ENCODE results near the gene RPS15. TPM values are rescaled to one million over a fixed set of nuclear protein-coding genes. Genes with fewer than 3 reads are reported as not detected.

Gene RPS15
- total RNA-seq, 6 donors from 2014 or later = 825 to 2,012 (median 1,317) TPM

DNA sequence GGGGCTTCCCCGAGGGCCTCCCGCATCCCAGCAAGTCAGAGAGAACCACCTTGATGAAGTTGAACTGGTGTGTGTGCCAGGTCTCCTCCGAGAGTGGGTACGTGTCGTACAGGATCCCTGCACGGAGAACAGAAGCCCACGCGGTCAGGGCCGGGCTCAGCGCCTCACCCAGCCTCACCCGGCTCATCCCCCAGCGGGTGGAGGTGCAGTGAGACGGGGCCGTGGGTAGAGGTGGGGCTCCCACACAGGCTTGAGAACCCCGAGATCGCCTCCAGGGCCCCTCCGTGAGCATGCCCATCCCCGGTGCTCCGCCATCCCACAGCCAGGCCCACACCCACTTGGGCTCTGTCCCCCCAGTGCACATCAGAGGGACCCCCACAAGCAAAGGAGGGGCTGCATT lies 39.1 kb upstream of the RPS15 start:
- H3K27me3 ChIP-seq = peaks cover 0 to 16% (median 6%) of the 10 kb centered on the region in 4 donors
- ATAC-seq (ENCODE audit: low FRiP score in 2 of 2) (no peak), DNase-seq (peak in 1 of 2 donors; percentile 77)
- H3K27ac ChIP-seq = no peak overlapping the region
- no peaks in the 10 kb centered on the region for H3K9me3 ChIP-seq
- 88 to 92% methylated on average over 12 to 19 of the region's 19 CpGs for WGBS, 2 donors
- TF ChIP-seq EP300 (IDR thresholded peaks at IDR 0.05) (no peak), POLR2AphosphoS5 (IDR thresholded peaks at IDR 0.05) (no peak)
- H3K4me1 ChIP-seq = peaks cover 15 to 43% (median 26%) of the 10 kb centered on the region in 4 donors
- peaks cover 0 to 13% (median 7%) of the 10 kb centered on the region in 4 donors for H3K36me3 ChIP-seq
- H3K4me3 ChIP-seq = no peak overlapping the region

DNA sequence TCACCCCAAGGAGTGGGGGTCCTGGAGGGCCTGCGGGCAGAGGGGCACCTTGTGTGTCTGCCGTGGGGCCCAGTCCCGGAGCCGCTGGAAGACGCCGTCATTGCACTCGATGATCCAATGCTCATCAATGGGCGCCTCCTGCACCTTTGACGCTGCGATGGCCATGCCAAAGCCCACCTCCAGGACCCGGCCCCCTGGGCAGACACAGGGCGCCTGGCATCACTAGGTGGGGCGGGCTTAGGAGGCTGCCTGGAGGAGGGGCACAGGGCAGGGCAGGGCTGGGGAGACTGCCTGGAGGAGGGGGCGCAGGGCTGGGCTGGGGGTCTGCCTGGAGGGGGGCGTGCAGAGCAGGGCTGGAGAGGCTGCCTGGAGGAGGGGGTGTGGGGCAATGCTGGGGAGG lies 38.5 kb upstream of the RPS15 start:
- no peak overlapping the region for H3K4me3 ChIP-seq
- peaks cover 0 to 16% (median 6%) of the 10 kb centered on the region in 4 donors for H3K27me3 ChIP-seq
- H3K4me1 ChIP-seq = peaks cover 15 to 43% (median 26%) of the 10 kb centered on the region in 4 donors
- DNase-seq (peak in 1 of 2 donors; percentile 71), ATAC-seq (ENCODE audit: low FRiP score in 2 of 2) (no peak)
- H3K36me3 ChIP-seq = peaks cover 0 to 7% (median 3%) of the 10 kb centered on the region in 4 donors
- H3K9me3 ChIP-seq = no peaks in the 10 kb centered on the region
- TF ChIP-seq, protein P1, sequence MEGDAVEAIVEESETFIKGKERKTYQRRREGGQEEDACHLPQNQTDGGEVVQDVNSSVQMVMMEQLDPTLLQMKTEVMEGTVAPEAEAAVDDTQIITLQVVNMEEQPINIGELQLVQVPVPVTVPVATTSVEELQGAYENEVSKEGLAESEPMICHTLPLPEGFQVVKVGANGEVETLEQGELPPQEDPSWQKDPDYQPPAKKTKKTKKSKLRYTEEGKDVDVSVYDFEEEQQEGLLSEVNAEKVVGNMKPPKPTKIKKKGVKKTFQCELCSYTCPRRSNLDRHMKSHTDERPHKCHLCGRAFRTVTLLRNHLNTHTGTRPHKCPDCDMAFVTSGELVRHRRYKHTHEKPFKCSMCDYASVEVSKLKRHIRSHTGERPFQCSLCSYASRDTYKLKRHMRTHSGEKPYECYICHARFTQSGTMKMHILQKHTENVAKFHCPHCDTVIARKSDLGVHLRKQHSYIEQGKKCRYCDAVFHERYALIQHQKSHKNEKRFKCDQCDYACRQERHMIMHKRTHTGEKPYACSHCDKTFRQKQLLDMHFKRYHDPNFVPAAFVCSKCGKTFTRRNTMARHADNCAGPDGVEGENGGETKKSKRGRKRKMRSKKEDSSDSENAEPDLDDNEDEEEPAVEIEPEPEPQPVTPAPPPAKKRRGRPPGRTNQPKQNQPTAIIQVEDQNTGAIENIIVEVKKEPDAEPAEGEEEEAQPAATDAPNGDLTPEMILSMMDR (IDR thresholded peaks at IDR 0.05) = no peak
- TF ChIP-seq EP300 (IDR thresholded peaks at IDR 0.05) = no peak
- TF ChIP-seq POLR2AphosphoS5 (IDR thresholded peaks at IDR 0.05) = no peak
- TF ChIP-seq POLR2A (IDR thresholded peaks at IDR 0.05) = no peak
- no peak overlapping the region for H3K27ac ChIP-seq
- 98% methylated on average over 12 of the region's 15 CpGs; no CpG with 5 or more reads in 1 of the 2 donors for WGBS, 2 donors

DNA sequence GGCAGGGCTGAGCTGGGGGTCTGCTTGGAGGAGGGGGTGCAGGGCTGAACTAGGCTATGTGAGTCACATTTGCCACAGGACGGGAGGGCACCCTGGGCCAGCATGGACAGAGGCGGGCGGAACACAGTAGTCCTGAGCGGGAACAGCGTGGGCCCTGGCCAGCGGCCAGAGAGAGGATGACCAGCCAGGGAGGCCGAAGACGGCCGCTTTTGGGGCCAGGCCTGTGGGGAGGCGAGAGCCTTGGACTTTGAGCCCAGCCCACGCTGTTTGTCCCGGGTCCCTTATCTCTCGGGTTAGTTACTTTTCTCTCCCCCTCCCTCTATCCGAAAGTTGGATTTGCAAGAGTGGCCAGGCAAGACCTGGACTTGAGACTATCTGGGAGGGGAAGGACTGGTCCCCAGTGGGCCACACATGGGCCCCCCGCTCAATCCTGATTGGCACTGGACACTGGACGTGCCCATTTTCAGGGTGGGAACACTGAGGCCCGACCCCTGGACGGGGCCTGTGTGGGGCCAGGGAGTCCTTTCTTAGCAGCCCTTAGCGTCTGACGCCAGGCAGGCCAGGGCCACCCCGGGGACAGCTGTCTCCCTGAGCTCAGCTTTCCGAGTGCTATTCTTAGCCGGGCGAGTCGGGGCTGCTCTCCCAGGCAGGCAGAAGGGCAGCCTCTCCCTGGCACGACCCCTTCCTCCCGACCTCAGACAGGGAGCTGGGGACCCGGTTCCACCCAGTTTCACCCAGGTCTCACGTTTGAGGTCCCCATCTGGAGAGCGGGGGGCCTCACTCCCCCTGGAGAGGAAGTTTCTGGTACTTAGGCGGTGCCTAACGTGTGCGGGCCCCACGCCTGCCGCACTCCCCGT lies 37.7 kb upstream of the RPS15 start:
- Histone ChIP-seq H3K27me3 (peaks cover 0 to 16% (median 6%) of the 10 kb centered on the region in 4 donors), H3K4me1 (peaks cover 15 to 43% (median 26%) of the 10 kb centered on the region in 4 donors), H3K36me3 (peaks cover 0 to under 1% (median 0%) of the 10 kb centered on the region in 4 donors), H3K4me3 (peak overlapping the region; percentile 54 to 66 (median 61)), H3K27ac (peak overlapping the region in 1 of 4 donors; percentile 43), H3K9me3 (no peaks in the 10 kb centered on the region)
- DNase-seq (peak in 1 of 2 donors; percentile 84), ATAC-seq (ENCODE audit: low FRiP score in 2 of 2) (peak; percentile 5 to 40)
- TF ChIP-seq POLR2AphosphoS5 (IDR thresholded peaks at IDR 0.05) (no peak), POLR2A (IDR thresholded peaks at IDR 0.05) (no peak), EP300 (IDR thresholded peaks at IDR 0.05) (no peak)
- TF ChIP-seq, protein P1 (IDR thresholded peaks at IDR 0.05) = no peak
- 51 to 67% methylated on average over 15 to 28 of the region's 36 CpGs for WGBS, 2 donors

DNA sequence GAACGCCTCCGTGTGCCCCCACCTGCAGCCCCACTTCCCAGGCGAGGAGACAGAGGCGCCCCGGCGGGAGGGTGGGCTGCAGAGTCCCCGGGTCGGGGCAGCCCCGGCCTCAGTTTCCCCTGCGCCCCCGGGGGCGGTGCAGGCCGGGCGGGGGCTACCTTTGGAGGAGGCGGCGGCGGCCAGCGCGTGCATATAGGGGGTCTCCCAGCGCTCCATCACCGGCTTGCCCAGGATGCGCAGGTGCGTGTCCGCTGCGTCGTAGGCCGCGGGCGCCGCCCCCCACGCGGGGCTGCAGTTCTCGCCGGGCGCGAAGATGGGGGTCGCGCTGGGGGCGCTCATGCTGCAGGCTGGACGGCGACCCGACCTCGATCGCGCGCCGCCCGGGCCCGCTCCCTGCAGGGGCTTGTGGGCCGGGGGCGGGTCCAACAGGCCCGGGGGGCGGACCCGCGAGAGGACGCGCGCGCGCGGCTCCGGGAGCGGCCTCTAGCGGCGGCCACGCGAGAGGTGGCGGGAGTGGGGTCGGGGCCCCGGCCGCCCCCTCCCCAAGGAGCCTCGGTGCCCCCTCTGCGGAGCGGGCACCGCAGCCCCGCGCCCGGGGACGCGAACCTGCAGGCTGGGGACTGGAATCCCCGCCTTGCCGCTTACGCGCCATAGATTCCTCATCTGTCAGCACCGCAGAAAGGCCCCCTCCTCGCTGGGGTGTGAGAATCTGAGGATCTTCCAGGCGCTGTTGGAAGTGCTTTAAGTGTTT lies 36.9 kb upstream of the RPS15 start, which contains the start of gene GAMT:
TSS of gene GAMT (minus strand) at position 405 of the 751 bp plus-strand sequence. CDS start at position 339, 66 bp downstream.
- Histone ChIP-seq H3K27me3 (peaks cover 0 to 16% (median 6%) of the 10 kb centered on the region in 4 donors), H3K27ac (peak within 1 kb of the TSS in 2 of 4 donors; percentile 9 to 43)
- WGBS, 2 donors = 0 to 2% methylated on average over 8 to 16 of the region's 87 CpGs

More for the DNA sequence above, 36.9 kb upstream of the RPS15 start, which contains the start of gene GAMT:
- peak in 1 of 2 donors; percentile 84 for ATAC-seq (ENCODE audit: low FRiP score in 2 of 2)
- peaks cover 17 to 41% (median 26%) of the 10 kb centered on the region in 4 donors for H3K4me1 ChIP-seq
- no peaks in the 10 kb centered on the region for H3K9me3 ChIP-seq
- TF ChIP-seq, protein P1 (IDR thresholded peaks at IDR 0.05) = peak; percentile 43 to 60 (median 45)
- no peak for TF ChIP-seq EP300 (IDR thresholded peaks at IDR 0.05)
- TF ChIP-seq POLR2AphosphoS5 (IDR thresholded peaks at IDR 0.05) = no peak
- peak in 1 of 4 donors; percentile 28 for TF ChIP-seq POLR2A (IDR thresholded peaks at IDR 0.05)
- peak in 1 of 2 donors; percentile 92 for DNase-seq
- peak within 1 kb of the TSS; percentile 54 to 66 (median 61) for H3K4me3 ChIP-seq
- H3K36me3 ChIP-seq = no peaks in the 10 kb centered on the region

Measured in upper lobe of left lung (tissue), 6 donors.